Trophoblast cell (in vitro differentiated cells and primary cell): Measurements from ENCODE around the gene TRMU.

Experiments
- DNase-seq, 2 donors: peaks; one replicate each; pipeline ENCODE4 v3.0.0-alpha.2; 2016
- H2AFZ ChIP-seq: 2 replicates; pipeline ENCODE4 v1.6.1; 2013; ENCODE audit warnings: low read length, moderate library complexity, mild to moderate bottlenecking; ENCODE audit not compliant: insufficient read depth, poor library complexity
- H2AK5ac ChIP-seq: 2 replicates; pipeline ENCODE4 v1.6.1; 2013; ENCODE audit warnings: mild to moderate bottlenecking, low read length
- H2BK120ac ChIP-seq: 2 replicates; pipeline ENCODE4 v1.6.1; 2013; ENCODE audit warnings: low read length, mild to moderate bottlenecking, moderate library complexity; ENCODE audit not compliant: insufficient read depth, poor library complexity
- H2BK12ac ChIP-seq: 2 replicates; pipeline ENCODE4 v1.6.1; 2013; ENCODE audit warnings: mild to moderate bottlenecking, low read length, moderate library complexity
- H2BK5ac ChIP-seq: 2 replicates; pipeline ENCODE4 v1.6.1; 2013; ENCODE audit warnings: low read length, low read depth, moderate library complexity, mild to moderate bottlenecking; ENCODE audit not compliant: poor library complexity
- H3K14ac ChIP-seq: 2 replicates; pipeline ENCODE4 v1.6.1; 2013; ENCODE audit warnings: mild to moderate bottlenecking, low read length
- H3K18ac ChIP-seq: 2 replicates; pipeline ENCODE4 v1.6.1; 2013; ENCODE audit warnings: mild to moderate bottlenecking, low read length
- H3K23ac ChIP-seq: 2 replicates; pipeline ENCODE4 v1.6.1; 2013; ENCODE audit warnings: low read length
- H3K27ac ChIP-seq: 2 replicates; pipeline ENCODE4 v1.5.1; 2013; ENCODE audit warnings: low read depth, mild to moderate bottlenecking, inconsistent platforms, low read length, moderate library complexity
- H3K27me3 ChIP-seq: 2 replicates; pipeline ENCODE4 v1.6.1; 2013; ENCODE audit warnings: inconsistent platforms, mild to moderate bottlenecking, low read length, moderate library complexity; ENCODE audit not compliant: insufficient read depth
- H3K36me3 ChIP-seq, 2 experiments: 1 replicate in 1 of 2; 2 replicates in 1 of 2; pipeline ENCODE4 v1.6.1; 2013; ENCODE audit warnings: low read length in 2 of 2, mild to moderate bottlenecking in 2 of 2, moderate library complexity in 1 of 2; ENCODE audit not compliant: insufficient read depth in 2 of 2, control insufficient read depth in 1 of 2
- H3K4ac ChIP-seq: 2 replicates; pipeline ENCODE4 v1.6.1; 2013; ENCODE audit warnings: low read depth, mild to moderate bottlenecking, low read length, moderate library complexity
- H3K4me1 ChIP-seq, 2 experiments: 1 replicate in 1 of 2; 2 replicates in 1 of 2; pipeline ENCODE4 v1.6.1; 2013; ENCODE audit warnings: low read length in 2 of 2, mild to moderate bottlenecking in 2 of 2, moderate library complexity in 1 of 2; ENCODE audit not compliant: insufficient read depth in 2 of 2, control insufficient read depth in 1 of 2
- H3K4me2 ChIP-seq: 2 replicates; pipeline ENCODE4 v1.6.1; 2013; ENCODE audit warnings: inconsistent platforms, mild to moderate bottlenecking, low read length, moderate library complexity
- H3K4me3 ChIP-seq: 2 replicates; pipeline ENCODE4 v1.5.1; 2013; ENCODE audit warnings: mild to moderate bottlenecking, low read depth, low read length, inconsistent platforms
- H3K79me1 ChIP-seq: one replicate; pipeline ENCODE4 v1.6.1; 2013; ENCODE audit warnings: low read length
- H3K79me2 ChIP-seq: 2 replicates; pipeline ENCODE4 v1.6.1; 2013; ENCODE audit warnings: low read length, mild to moderate bottlenecking; ENCODE audit not compliant: control insufficient read depth, insufficient read depth, poor library complexity
- H3K9ac ChIP-seq: 2 replicates; pipeline ENCODE4 v1.6.1; 2013; ENCODE audit warnings: mild to moderate bottlenecking, low read length
- H3K9me3 ChIP-seq: 2 replicates; pipeline ENCODE4 v1.6.1; 2013; ENCODE audit warnings: low read depth, mild to moderate bottlenecking, control low read depth, inconsistent platforms, low read length; ENCODE audit not compliant: insufficient read depth
- H4K12ac ChIP-seq: 2 replicates; pipeline ENCODE4 v1.6.1; 2013; ENCODE audit warnings: low read depth, mild to moderate bottlenecking, low read length, moderate library complexity
- H4K8ac ChIP-seq: 2 replicates; pipeline ENCODE4 v1.6.1; 2013; ENCODE audit warnings: low read depth, mild to moderate bottlenecking, low read length, moderate library complexity
- H4K91ac ChIP-seq: one replicate; pipeline ENCODE4 v1.6.1; 2013; ENCODE audit warnings: low read depth, mild to moderate bottlenecking, low read length, moderate library complexity
- WGBS: extraction: QIAGEN DNeasy Blood & Tissue Kit; methylation state at CpG from one replicate; pipeline ENCODE4 v1.1.7; 2013; ENCODE audit warnings: missing lambda C conversion rate; ENCODE audit not compliant: insufficient read length, insufficient coverage; ENCODE audit errors: extremely low coverage; 5-methylcytosine and 5-hydroxymethylcytosine counted together

The TRMU gene

GRCh38 chr22:46380581-46380980, 45.1 kb downstream of the TRMU start:
- no peak for DNase-seq
- H2BK5ac ChIP-seq: no peak overlapping the region
- H3K4me1 ChIP-seq: peaks cover 25 to 26% of the 10 kb centered on the region in 2 experiments
- no peak overlapping the region for H2AFZ ChIP-seq
- no peak overlapping the region for H4K91ac ChIP-seq
- no peak overlapping the region for H3K18ac ChIP-seq
- no peaks in the 10 kb centered on the region for H3K27me3 ChIP-seq
- no peak overlapping the region for H3K4me3 ChIP-seq
- no CpG with 5 or more reads among the region's 17 CpGs for WGBS
- H3K4ac ChIP-seq: no peak overlapping the region
- H3K36me3 ChIP-seq: peaks cover 7 to 16% of the 10 kb centered on the region in 2 experiments
- H2AK5ac ChIP-seq: no peak overlapping the region
- no peak overlapping the region for H3K27ac ChIP-seq
- H3K14ac ChIP-seq: no peak overlapping the region
- no peak overlapping the region for H2BK120ac ChIP-seq
- no peak overlapping the region for H4K8ac ChIP-seq
- H3K79me1 ChIP-seq: peaks cover 16% of the 10 kb centered on the region
- no peak overlapping the region for H3K4me2 ChIP-seq
- no peak overlapping the region for H2BK12ac ChIP-seq
- no peaks in the 10 kb centered on the region for H3K79me2 ChIP-seq
- H3K23ac ChIP-seq: no peak overlapping the region
- no peak overlapping the region for H3K9ac ChIP-seq
- peaks cover 5% of the 10 kb centered on the region for H3K9me3 ChIP-seq
- no peak overlapping the region for H4K12ac ChIP-seq

GRCh38 chr22:46381142-46381541, 45.6 kb downstream of the TRMU start:
- no peak overlapping the region for H3K18ac ChIP-seq
- H3K79me1 ChIP-seq: peaks cover 16% of the 10 kb centered on the region
- H3K23ac ChIP-seq: no peak overlapping the region
- H2AK5ac ChIP-seq: no peak overlapping the region
- H2AFZ ChIP-seq: no peak overlapping the region
- no peak overlapping the region for H2BK12ac ChIP-seq
- H3K14ac ChIP-seq: no peak overlapping the region
- H4K8ac ChIP-seq: no peak overlapping the region
- peaks cover 7 to 17% of the 10 kb centered on the region in 2 experiments for H3K36me3 ChIP-seq
- H3K4me3 ChIP-seq: no peak overlapping the region
- no peaks in the 10 kb centered on the region for H3K27me3 ChIP-seq
- WGBS: no CpG with 5 or more reads among the region's 5 CpGs
- H3K4me2 ChIP-seq: no peak overlapping the region
- H3K27ac ChIP-seq: no peak overlapping the region
- H3K4me1 ChIP-seq: peaks cover 25 to 26% of the 10 kb centered on the region in 2 experiments
- no peak overlapping the region for H3K9ac ChIP-seq
- H2BK120ac ChIP-seq: no peak overlapping the region
- no peak overlapping the region for H4K91ac ChIP-seq
- H3K9me3 ChIP-seq: peaks cover 5% of the 10 kb centered on the region
- DNase-seq: peak; percentile 11 to 40
- no peak overlapping the region for H3K4ac ChIP-seq
- H2BK5ac ChIP-seq: no peak overlapping the region
- H3K79me2 ChIP-seq: no peaks in the 10 kb centered on the region
- no peak overlapping the region for H4K12ac ChIP-seq

DNA sequence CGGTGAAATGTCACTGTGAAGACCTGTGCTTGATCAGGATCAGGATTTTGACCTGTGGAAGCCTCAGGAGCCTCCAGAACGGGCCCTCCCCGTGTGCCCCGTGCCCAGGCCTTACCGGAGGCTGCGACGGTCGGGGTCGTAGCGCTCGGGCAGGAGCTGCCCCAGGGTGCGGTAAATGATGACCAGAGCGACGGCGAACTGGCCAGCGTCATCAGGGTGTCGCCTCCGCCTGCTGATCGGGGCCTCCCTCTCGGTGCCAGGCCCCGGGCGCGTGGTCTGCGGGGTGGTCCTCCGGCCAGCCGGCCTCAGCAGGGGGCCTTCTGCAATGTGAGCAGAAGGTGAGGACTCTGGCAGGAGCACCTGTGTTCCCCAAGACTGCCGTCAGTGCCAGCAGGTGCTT, 46.2 kb downstream of the TRMU start:
- H3K79me2 ChIP-seq: no peaks in the 10 kb centered on the region
- no peak overlapping the region for H3K23ac ChIP-seq
- H3K14ac ChIP-seq: no peak overlapping the region
- peaks cover 24 to 25% of the 10 kb centered on the region in 2 experiments for H3K4me1 ChIP-seq
- H3K4me3 ChIP-seq: no peak overlapping the region
- peaks cover 6 to 18% of the 10 kb centered on the region in 2 experiments for H3K36me3 ChIP-seq
- no peak for DNase-seq
- H2AFZ ChIP-seq: no peak overlapping the region
- no peak overlapping the region for H3K9ac ChIP-seq
- no peak overlapping the region for H4K91ac ChIP-seq
- no peak overlapping the region for H4K12ac ChIP-seq
- no peak overlapping the region for H2BK12ac ChIP-seq
- H3K27me3 ChIP-seq: no peaks in the 10 kb centered on the region
- H2BK5ac ChIP-seq: no peak overlapping the region
- no peak overlapping the region for H4K8ac ChIP-seq
- peaks cover 3% of the 10 kb centered on the region for H3K9me3 ChIP-seq
- no peak overlapping the region for H3K4ac ChIP-seq
- H3K27ac ChIP-seq: no peak overlapping the region
- H3K79me1 ChIP-seq: peaks cover 15% of the 10 kb centered on the region
- no peak overlapping the region for H2AK5ac ChIP-seq
- WGBS: no CpG with 5 or more reads among the region's 27 CpGs
- H3K4me2 ChIP-seq: no peak overlapping the region
- H2BK120ac ChIP-seq: no peak overlapping the region
- H3K18ac ChIP-seq: no peak overlapping the region

- no peak overlapping the region for H3K27ac ChIP-seq
- peaks cover 16 to 17% of the 10 kb centered on the region in 2 experiments for H3K4me1 ChIP-seq
- no CpG with 5 or more reads among the region's 15 CpGs for WGBS
- no peak overlapping the region for H3K14ac ChIP-seq
- H3K79me2 ChIP-seq: no peaks in the 10 kb centered on the region
- H2BK12ac ChIP-seq: no peak overlapping the region
- H3K23ac ChIP-seq: no peak overlapping the region
- H3K79me1 ChIP-seq: peaks cover 8% of the 10 kb centered on the region
- no peak overlapping the region for H3K4me2 ChIP-seq
- DNase-seq: no peak
- H3K4ac ChIP-seq: no peak overlapping the region
- no peak overlapping the region for H3K9ac ChIP-seq
- H3K4me3 ChIP-seq: no peak overlapping the region
- H3K36me3 ChIP-seq: peaks cover 3 to 15% of the 10 kb centered on the region in 2 experiments
- H3K9me3 ChIP-seq: no peaks in the 10 kb centered on the region
- no peak overlapping the region for H4K8ac ChIP-seq
- no peaks in the 10 kb centered on the region for H3K27me3 ChIP-seq
- H2AFZ ChIP-seq: no peak overlapping the region
- H2BK5ac ChIP-seq: no peak overlapping the region
- H2AK5ac ChIP-seq: no peak overlapping the region
- H4K12ac ChIP-seq: no peak overlapping the region
- no peak overlapping the region for H3K18ac ChIP-seq
- no peak overlapping the region for H4K91ac ChIP-seq
- no peak overlapping the region for H2BK120ac ChIP-seq
Measured at GRCh38 chr22:46382524-46382923, 47.0 kb downstream of the TRMU start.
